GM23248 (cell line): ENCODE results near the gene KDM4B.

ENCODE experiments used
- EZH2 ChIP-seq: fragments of 200-600 bp; sonication (generic); IDR thresholded peaks from 2 replicates; pipeline ENCODE4 v1.6.1; 2018; ENCODE audit warnings: antibody characterized with exemption, mild to moderate bottlenecking; ENCODE audit not compliant: insufficient read depth, poor library complexity, severe bottlenecking
- EZH2phosphoT487 ChIP-seq: fragments of 200-600 bp; sonication (generic); IDR thresholded peaks from 2 replicates; pipeline ENCODE4 v1.6.1; 2018; ENCODE audit warnings: antibody characterized with exemption, moderate library complexity, mild to moderate bottlenecking, low read depth; ENCODE audit not compliant: insufficient read depth

DNA sequence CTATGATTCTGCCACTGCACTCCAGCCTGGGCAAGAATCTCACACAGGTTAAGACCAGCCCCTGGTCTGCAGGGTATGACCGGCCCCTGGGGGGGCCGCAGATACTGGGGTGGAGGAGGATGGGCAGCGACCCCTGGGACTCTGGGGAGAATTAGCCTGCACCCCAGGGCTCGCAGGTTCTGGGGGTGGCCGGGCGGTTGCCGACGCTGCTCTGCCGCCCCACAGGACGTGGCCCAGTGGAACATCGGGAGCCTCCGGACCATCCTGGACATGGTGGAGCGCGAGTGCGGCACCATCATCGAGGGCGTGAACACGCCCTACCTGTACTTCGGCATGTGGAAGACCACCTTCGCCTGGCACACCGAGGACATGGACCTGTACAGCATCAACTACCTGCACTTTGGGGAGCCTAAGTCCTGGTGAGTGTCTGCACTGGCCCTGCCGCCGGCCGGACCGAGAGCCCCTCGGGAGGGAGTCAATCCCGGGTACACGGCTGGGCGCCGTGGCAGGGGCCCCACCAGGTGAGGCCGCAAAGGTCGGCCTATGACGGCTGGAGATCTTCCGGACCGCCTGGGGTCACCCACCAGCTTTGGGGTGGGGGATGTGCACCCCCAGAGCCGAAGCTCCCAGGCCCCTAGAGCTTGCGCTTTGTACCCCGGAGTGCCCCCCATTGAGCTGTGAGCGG is 78.5 kb downstream of the KDM4B start:
- TF ChIP-seq EZH2phosphoT487 (no peak), EZH2 (no peak)
